HG02970 (cell line): ENCODE results near the gene CILP2.

Experiments used
- ATAC-seq: cut with Tn5 transposase; IDR thresholded peaks from one replicate; pipeline ENCODE4 v1.9.1; 2021; ENCODE audit warnings: mild to moderate bottlenecking, moderate library complexity, moderate number of reproducible peaks; ENCODE audit not compliant: unreplicated experiment, low FRiP score

The CILP2 gene

DNA sequence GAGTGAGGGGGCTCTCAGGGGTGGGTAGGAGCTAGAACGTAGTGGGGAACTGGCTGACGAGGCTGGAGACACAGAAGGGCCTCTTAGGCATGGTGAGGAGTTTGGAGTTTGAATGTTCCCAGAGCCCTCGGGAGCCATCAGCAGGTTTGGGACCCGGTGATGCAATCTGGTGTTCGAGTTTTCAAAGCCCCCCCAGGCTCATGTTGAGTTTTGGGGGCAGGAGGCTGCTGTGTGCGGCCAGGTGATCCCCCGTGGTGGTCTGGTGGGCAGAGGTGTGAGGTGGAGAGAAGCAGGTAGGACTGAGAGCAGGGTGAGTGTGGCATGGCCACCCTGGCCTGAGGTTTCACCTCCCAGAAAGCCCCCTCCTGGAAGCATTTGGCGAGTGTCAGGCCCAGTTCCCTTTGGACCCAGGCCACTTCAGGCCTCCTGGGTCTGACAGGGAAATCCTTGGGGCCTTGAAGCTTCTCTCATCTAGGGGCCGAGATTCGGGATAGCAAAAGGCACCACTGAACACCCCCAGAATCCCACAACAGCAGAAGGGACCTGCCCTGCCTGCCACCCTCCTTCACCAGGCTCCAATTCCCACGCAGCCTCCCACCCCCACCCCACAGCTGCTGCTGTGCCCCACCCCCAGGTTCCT is 8.2 kb upstream of the CILP2 start:
- no peak for ATAC-seq

GRCh38 chr19:19530423-19530804 is 7.7 kb upstream of the CILP2 start:
- ATAC-seq, result no peak

- ATAC-seq, result no peak
These were observed 7.2 kb upstream of the CILP2 start for GRCh38 chr19:19530889-19531288.

- ATAC-seq, result no peak
These were observed 5.9 kb upstream of the CILP2 start for GRCh38 chr19:19531951-19532805.

DNA sequence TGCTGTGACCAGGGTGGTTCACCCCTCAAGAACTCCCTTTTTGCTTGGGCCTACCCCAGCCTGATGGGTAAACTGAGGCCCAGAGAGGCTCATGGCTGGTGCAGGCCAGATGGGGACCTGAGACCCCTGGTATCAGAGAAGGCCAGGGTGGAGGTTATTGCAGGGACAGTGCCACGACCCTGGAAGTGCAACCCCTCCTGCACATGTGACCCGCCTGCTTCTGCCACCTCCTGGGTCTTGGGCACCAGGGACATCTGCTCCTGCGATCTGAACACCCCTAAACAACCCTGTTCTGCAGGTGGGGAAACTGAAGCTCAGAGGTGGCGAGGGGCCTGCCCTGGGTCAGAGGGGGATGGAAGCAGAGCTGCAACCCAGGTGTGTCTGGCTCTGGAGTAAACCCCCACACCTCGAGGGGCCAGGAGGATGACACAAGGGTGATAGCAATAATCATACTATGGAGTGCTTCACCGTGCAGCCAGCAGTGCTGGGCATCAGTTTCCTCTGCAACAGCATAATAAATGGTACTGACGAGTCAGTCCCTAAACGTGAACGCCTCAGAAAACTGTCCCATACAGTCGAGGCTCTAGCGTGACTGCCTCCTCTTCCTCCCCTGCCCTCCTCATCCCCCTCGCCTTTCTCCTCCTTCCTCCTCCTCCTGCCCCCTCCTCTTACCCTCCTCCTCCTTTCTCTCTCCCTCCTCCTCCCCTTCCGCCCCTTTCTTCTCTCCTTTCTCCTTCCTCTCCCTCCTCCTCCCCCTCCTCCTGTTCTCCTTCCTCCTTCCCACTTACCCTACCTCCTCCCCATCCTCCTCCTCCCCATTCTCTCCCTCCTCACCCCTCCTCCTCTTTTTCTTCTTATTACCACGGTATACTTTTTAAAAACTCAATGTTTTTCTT is 5.0 kb upstream of the CILP2 start:
- no peak for ATAC-seq

- no peak for ATAC-seq
These were observed 4.2 kb upstream of the CILP2 start for GRCh38 chr19:19533841-19534240.

DNA sequence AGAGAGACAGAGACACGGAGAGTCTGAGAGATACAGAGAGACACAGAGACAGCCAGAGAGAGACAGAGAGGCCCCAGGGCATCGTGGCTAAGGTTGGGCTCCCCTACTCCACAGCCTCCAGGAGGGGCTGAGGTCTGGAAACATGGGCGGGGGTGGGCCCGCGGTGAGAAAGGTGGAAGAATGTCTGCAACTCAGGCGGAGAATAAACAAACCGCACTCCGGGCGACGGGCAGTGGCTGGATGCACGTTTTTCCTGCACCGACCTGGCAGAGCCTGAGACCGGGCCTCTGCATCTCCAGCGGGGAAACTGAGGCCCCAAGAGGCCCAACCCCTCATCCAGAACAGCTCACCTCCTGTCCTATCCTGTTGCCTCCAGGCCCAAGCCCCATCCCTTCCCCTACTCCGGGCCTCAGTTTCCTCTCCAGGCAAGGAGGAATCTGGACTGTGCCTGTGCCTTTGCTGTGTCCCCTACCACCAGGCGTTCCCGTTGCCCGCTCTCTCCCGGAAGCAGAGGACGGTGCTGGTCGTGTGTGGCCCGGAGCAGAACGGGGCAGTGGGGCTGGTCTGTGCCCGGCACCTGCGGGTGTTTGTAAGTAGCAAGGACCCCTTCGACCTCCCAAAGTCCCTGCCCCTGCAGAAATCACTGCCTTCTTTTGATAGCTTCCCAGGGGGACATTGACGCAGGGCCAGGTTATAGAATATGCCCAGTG is 3.4 kb upstream of the CILP2 start:
- no peak for ATAC-seq

DNA sequence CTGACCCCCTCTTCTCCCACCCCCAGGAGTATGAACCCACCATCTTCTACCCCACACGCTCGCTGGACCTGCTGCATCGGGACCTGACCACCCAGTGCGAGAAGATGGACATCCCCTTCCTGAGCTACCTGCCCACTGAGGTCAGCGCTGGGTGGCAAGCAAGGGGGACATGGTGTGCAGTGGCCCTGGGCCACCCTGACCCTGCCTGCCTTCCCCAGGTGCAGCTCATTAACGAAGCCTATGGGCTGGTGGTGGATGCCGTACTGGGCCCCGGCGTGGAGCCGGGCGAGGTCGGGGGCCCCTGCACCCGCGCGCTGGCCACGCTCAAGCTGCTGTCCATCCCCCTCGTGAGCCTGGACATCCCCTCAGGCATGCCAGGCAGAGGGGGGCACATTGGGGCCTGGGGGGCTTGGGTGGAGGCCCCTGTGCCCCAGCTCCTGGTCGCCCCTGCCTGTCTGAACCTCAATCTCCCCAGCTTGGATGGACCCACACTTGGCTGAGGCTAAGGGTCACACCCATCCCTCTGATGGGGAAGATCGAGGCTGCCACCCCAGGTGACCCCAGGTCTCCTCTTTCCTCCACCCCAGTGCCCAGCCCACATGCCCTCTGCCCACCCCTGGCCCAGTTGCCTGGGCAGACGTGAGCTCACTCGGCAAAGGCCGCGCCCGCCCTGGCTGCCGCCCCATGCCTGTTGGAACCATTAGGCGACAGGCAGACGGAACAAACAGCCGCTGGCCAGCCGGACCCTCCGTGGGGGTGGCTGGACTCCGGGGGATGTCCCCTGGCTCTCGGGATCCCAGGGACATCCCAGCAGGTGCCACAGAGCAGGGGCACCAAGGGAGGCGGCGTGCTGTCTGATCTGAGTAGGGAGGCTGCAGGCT is 2.5 kb upstream of the CILP2 start:
- no peak for ATAC-seq

DNA sequence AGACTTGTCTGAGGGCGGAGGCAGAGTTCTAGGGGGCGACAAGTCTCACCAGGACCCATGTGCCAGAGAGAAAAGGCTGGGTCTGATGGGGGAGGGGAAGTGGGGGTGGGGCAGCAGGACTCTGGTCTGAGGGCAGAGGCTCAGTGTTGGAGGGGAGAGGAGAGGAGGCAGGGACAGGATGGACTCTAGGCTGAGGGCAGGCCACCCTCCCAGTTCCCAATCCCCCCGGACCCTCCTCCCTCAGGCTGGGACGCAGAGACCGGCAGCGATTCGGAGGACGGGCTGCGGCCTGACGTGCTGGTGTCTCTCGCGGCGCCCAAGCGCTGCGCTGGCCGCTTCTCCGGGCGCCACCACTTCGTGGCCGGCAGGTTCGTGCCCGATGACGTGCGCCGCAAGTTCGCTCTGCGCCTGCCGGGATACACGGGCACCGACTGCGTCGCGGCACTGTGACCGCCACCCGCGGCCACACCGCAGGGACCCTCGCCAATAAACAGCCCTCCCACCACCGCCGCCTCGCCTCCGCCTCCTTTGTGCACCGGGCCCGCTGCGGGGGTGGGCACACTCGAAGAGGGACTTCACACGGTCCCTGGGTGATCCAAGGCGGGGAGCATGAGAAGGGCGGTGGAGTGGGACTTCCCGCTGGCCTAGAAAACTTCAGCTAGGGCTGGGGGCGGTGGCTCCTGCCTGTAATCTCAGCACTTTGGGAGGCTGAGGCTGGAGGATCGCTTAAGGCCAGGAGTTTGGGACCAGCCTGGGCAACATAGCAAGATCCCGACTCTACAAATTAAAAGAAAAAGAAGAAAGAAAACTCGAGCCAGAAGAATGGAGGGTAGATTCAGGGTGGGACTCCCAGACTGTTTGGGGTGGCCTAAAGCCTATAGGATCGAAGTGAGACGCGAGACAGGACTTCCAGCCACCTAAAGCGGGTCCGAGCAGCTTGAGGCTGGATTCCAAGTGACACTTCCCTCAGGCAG is 703 bp upstream of the CILP2 start:
- ATAC-seq, result no peak

DNA sequence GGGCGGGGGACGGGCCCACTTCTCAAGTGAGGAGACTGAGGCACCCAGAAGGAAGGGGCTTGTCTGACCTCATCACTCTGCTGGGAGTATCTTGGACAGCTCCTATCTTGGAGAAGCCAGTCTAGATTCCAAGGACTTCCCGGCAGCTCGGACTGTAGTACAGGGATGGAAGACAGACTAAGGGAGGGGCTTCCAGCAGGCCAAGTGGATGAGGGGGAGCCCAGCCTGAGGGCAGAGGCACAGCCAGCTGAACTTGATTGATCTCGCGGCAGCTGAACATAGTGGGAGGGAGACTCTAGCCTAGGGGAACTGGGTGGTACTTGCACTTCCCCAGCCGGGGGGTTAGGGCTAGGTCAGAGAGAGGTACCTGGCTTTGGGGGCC is 711 bp downstream of the CILP2 start:
- ATAC-seq, result no peak

GRCh38 chr19:19539698-19540063 is 1.6 kb downstream of the CILP2 start:
- ATAC-seq, result no peak

- no peak for ATAC-seq
These were observed 2.1 kb downstream of the CILP2 start for GRCh38 chr19:19540064-19540714.

- ATAC-seq, result no peak
These were observed 2.9 kb downstream of the CILP2 start for GRCh38 chr19:19540715-19541515.

- no peak for ATAC-seq
These were observed 3.6 kb downstream of the CILP2 start for GRCh38 chr19:19541616-19542015.

GRCh38 chr19:19542507-19542906 is 4.4 kb downstream of the CILP2 start:
- no peak for ATAC-seq

DNA sequence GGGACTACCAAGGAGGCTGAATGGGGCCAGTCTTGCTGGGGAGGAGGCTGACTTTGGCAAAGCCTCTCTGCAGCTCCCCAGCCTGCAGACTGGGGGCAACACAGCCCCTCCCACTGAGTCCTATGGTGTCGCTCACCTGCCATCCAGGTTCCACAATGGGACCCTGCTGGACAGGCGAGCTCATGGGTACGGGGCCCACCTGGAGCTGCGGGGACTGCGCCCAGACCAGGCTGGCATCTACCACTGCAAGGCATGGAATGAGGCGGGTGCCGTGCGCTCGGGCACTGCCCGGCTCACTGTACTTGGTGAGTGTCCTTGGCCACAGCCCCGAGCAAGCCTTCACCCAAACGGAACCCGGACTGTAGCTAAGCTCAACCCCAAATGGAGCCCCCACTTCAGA is 5.0 kb downstream of the CILP2 start:
- ATAC-seq, result no peak

- no peak for ATAC-seq
These were observed 5.6 kb downstream of the CILP2 start for GRCh38 chr19:19543640-19544039.
